ENCODE data around the gene GATB.
A peak's percentile ranks its signal among the peaks of the same experiment; 100 is the strongest.

GATB gene, protein sequence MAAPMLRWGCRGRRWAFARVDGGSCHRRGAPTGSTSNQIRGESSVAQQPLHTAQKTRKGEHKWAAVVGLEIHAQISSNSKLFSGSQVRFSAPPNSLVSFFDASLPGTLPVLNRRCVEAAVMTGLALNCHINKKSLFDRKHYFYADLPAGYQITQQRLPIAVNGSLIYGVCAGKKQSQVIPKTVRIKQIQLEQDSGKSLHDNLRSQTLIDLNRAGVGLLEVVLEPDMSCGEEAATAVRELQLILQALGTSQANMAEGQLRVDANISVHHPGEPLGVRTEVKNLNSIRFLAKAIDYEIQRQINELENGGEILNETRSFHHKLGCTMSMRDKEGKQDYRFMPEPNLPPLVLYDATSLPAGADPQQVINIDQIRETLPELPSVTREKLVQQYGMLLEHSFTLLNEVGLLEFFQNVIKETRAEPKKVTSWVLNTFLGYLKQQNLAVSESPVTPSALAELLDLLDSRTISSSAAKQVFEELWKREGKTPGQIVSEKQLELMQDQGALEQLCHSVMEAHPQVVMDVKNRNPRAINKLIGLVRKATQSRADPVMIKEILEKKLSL

DNA sequence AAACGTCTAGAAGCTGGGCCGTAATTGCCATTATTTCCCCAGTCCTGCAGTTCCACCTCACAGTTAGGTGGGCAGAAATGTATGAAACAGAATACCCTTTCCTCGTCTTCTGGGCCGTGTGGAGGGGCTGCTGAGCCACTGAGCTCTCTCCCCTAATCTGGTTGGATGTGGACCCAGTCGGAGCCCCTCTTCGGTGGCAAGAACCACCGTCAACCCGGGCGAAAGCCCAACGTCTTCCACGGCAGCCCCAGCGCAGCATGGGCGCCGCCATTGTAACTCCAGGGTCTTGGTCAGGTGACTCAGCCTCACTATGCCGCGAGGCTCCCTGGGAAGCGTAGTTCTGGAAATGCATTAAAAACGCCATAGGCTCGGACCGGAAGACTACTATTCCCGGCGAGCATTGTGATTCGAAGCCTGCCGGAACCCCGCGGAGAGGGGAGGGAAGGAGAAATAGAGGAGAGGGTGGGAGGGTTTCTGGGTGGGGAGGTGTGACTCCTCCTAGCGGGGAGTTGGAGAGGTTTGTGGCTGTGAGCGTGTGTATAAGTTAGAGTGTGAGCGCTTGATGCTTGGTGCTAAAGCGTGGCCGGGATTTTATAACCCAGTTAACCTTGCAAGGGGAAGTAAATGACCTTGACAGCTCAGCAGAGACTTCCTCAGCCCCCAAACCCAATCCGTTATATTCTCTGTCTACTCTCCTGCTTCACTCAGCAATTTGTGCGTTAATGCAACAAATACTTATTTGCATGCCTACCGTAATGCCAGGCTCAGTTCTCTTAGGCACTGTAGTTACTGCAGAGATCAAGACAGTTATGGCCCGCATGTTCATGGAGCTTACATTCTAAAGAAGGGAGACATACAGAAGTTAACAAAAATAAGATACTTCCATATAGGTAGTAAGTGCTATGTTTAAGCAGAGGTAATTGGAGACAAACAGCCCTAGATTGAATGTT, at the start of gene GATB:
Gene GATB (minus strand): TSS at position 296 of the 950 bp plus-strand sequence. CDS start 25 bp downstream, at position 271.
- intact Hi-C loops (cut with DNase I), result loop anchor here (5.0 kb wide), 1 partner anchor 44 kb away; no protein-coding TSS in a partner anchor
- peak; percentile 92 to 99 (median 96) for DNase-seq

DNA sequence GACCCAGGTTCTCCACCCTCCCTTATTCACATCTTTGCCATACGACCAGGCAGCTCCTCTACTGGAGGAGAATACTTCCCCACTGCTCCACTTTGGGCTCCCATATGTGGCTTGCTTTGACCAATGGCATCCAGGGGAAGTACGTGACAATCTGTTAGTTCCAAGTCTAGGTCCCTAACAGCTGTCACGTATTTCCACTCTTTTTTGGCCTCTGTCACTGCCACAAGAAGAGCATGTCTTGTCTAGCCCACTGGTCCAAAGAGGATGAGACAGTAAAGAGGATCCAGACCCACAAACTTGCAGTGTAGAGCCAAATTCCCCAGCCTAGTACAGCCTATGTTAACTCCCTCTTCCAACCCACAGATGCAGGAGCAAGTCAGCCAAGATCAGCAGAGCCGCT, 49.7 kb upstream of the GATB start:
- intact Hi-C loops (cut with DNase I), result no loop called here
- DNase-seq, result no peak

DNA sequence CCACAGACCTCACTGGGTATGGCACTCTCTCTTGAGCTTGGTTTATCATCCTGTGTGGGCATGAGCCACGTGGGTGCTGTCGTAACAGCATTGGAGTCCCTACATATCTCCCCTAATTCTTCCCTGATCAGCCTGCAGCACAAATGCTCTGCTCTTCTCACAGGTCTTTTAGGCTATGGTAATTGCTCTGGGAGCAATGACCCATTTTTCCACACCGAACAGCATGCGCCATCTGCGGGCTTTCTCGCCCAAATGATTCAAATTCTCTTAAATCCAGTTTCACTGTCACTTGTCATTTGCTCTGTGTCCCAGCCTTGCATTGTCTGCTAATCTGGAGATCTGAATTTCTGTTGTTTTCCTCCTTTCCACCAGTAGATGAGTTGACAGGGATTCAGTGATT, 48.9 kb upstream of the GATB start:
- intact Hi-C loops (cut with DNase I), result no loop called here
- DNase-seq, result peak in 1 of 10 donors; percentile 7

DNA sequence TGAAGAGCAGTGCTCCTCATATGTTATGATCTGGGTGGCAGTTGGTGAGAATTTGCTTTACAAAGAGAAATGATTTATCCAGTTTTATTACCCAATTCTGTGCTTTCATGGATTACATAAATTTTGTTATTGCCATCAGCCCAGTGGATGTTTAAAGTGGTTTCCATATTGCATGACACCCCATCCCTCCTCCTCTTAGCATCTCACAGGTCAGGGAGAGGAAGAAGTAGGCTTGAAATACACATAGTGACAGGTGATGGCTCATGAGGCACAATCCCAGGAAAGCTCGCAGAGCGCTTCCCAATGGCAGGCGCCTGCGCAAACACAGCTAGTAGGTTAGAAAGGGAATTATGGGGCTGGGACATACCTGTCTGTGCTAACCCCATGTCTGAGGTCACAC, 47.7 kb upstream of the GATB start:
- no peak for DNase-seq
- intact Hi-C loops (cut with DNase I), result no loop called here

DNA sequence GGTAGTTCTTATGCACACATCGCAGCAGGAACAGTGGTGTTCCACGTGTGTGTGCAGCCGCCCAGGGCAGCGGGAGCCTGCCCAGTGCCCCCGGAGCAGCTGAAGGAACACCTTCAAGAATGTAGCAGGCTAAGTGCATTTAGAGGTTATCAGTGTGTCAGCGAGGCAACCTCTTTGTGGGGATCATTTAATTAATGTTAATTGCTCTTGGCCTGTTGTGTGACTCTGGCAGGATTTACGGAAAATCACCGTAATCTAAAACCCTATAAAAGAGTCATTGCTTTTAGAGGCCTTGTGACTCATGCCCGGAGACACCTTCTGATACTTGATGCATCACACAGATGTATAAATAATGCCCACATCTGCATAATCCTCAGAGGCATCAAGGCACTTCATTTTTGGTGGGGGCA, 47.3 kb upstream of the GATB start:
- no peak for DNase-seq
- intact Hi-C loops (cut with DNase I), result no loop called here

DNA sequence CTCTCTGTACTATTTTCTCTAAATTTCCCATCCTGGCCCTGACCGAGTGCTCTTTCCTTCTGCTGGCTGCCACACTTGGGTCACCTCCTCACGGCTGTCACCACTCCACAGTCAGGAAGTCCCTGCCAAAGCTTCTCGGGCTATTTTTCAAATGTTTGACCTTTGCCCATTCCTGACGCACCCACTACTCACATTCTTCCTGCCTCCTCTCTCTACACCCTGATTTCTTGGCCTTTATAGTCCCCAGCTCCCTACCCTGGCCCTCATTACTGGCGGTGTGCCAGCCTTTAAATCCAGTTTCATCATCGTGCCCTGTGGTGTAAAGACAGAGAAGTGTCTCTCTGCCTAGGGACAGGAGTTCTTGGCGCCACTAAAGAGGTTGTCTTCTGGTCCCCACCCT, 46.4 kb upstream of the GATB start:
- no peak for DNase-seq
- intact Hi-C loops (cut with DNase I), result no loop called here

DNA sequence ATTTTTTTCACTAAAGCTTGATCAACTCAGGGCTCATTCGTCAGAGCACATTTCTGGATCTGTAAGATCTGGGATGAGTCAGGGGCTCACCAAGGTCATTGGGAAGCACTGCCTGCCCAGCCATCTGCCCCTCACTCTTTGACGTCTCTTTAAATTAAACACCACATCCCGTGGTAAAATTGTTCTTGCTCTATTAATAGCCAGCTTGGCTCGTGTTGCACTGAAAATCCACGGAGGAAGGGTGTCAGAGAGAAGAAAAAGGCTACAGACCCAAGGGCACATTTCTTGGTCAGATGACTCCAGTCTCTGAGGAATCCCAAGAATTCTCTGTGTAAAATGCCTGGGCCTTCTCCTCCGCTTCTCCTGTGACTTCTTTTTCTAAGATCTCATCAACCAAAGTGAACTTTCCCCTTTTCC, 45.7 kb upstream of the GATB start:
- intact Hi-C loops (cut with DNase I), result no loop called here
- no peak for DNase-seq

DNA sequence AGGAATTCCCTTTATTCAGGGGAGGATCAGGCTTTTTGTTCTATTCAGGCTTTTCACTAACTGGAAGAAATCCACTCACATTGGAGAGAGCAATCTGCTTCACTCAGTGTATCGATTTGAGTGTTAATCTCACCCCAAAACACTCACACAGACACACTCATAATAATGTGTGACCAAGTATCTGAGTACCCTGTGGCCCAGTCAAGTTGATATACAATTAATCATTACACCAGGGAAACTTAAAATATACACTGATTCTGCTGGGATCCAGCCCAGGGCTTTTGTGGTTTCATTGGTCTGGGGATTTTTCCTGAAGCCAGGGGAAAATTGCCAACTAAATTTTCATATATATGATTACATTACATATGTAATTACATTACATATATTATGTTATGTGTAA, 44.0 kb upstream of the GATB start:
- no peak for DNase-seq
- intact Hi-C loops (cut with DNase I), result no loop called here

DNA sequence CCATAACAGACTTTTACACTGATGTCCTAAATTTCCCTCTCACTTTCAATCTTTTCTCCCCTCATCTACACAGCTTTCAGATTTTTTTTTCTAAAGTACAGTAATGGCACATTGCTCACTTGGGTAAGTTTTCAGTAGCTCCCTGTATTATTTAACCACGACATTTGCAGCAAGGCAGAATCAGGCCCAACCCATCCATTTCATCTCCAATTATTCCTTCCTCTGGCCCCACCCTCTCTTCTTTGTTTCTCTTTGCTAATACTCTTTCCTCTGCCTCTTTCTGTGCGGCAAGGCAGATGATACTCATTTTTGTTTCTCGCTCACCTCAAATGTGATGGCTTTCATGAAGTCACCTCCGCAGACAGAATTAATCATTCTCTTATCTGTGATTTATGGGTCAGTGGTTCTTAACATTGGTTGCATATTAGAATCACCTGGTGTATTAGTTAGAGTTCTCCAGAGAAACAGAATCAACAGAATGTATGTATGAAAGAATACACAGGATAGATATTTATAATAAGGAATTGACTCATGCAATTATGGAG, 43.4 kb upstream of the GATB start:
- no peak for DNase-seq
- intact Hi-C loops (cut with DNase I), result no loop called here

DNA sequence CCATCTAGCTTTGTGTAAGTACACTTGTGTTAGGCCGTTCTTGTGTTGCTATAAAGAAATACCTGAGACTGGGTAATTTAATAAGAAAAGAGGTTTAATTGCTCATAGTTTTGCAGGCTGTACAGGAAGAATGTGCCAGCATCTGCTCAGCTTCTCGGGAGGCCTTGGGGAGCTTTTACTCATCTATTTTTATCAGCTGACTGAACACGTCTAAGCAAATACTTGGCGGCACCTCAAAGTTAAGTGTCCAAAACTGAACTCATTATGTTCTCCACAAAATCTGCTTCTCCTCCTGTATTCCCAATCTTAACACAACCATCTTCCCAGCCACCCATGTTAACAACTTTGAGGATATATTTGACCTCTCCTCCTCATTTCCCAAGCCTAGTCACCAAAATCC, 42.4 kb upstream of the GATB start:
- intact Hi-C loops (cut with DNase I), result no loop called here

DNA sequence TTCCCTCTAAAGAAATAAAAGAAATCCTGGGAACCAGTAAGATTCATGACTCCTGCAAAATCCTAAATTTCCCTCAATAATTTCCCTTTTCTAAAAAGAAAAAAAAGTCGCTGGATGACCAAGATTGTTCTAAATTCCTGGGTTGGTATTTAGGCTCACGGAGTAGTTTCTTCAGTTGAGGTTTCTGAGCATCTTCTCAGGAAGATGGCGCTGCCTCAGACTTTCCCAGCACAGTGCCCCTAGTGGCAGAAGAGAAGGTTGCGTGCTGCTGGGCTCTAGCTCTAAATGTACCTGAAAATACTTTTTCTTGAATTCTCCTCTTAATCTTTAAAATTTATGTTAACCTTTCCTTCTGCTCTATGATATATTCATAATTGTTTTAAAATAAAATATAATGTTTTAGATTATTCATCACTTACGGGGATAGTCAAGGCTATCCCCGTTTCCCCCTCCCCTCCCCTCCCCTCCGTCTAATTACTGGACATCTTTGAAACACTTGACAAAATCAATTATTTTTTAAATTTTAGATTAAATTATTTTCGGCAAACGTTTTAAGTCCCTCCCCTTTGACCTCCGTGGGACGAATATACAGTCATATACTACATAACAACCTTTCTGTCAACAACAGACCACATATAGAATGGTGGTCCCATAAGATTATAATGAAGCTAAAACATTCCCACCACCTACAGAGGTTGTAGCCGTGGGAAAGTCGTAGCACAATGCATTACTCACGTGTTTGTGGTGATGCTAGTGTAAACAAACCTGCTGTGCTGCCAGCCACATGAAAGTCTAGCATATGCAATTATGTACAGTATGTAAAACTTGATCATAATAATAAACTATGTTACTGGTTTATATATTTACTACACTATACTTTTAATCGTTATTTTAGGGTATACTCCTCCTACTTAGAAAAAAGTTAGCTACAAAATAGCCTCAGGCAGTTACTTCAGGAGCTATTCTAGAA, 41.0 kb upstream of the GATB start:
- intact Hi-C loops (cut with DNase I), result no loop called here
- DNase-seq, result peak in 2 of 10 donors; percentile 11 to 32

More for the DNA sequence above, 42.4 kb upstream of the GATB start:
- DNase-seq, result no peak

DNA sequence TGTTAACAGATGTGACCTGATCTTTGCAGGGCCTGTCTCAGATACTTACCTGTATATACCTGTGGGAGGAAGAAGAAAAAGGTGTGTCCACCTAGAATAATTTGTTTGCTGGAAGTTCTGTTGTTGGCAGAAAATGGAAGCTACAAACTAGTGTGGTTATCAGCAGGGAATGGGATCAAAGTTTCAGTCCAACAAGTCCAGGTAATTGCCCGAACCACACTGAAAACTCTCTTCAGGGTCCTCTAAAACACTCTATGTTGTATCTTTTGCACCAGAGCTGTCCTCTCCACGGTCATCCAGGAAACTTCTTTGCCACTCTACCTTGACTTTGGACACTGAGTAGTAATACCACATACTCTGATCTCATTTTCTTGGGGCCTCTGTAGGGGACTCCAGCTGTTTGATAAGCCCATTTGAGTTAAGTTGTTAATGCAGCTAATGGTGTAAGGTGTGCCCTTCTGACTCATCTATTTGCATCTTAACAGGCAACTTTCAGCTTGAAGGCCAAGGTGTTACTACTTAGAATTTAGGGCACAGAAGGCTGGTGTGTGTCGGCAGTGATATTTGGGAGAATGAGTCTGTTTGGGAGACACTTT, 38.7 kb upstream of the GATB start:
- no peak for DNase-seq

DNA sequence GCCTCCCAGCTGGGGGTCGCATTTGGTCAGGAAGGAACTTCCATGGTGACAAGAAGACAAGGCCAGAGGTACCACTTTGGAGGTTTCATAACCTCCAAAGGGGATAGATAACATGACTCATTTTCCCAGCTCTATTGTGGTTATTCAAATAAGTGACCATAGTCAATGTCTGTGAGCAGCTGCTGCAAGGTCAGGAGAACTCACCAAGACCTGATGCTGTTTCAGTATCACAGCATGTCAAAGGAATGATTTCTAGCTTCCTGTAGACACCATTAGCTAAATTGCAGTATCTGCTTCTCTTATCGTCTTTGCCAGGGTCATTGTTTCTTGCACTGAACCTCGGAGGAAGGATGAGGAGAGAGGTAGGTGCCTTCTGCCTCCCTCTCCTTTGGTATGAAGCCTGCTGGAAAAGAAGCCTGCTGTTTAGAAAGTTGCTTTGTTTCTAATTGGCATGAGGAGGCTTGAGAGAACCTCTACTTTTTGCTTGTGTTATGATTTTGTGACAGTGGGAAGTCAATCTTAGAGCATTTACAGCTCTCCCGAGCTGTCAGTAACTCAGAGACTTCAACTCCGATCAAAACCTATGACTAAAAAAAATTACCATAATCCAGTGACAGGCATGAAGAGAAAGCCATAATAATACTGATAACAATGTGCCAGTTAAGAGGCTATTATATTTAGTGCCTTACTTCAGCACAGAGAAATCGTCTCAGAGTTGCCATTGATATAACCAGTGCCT, 38.0 kb upstream of the GATB start:
- DNase-seq, result no peak
- intact Hi-C loops (cut with DNase I), result no loop called here

More for the DNA sequence above, 38.7 kb upstream of the GATB start:
- intact Hi-C loops (cut with DNase I), result no loop called here

DNA sequence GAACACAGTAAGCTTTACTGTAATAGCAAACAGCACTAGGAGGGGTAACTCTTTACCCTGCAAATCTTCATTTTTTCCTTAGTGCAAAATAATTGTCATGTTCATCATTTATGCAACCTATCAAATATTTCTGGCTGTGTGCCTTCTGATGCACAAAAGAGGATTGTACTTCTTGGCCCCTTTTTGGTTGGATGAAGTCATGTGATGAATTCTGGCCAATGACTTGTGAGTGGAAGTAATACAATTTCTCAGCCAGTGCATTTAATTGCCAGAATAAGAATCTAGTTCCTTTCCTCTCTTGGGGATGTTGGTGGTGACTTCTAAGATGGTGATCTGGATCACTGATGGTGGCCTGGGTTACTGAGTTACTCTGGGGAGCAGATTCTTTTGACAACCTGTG, 37.0 kb upstream of the GATB start:
- no peak for DNase-seq
- intact Hi-C loops (cut with DNase I), result no loop called here

DNA sequence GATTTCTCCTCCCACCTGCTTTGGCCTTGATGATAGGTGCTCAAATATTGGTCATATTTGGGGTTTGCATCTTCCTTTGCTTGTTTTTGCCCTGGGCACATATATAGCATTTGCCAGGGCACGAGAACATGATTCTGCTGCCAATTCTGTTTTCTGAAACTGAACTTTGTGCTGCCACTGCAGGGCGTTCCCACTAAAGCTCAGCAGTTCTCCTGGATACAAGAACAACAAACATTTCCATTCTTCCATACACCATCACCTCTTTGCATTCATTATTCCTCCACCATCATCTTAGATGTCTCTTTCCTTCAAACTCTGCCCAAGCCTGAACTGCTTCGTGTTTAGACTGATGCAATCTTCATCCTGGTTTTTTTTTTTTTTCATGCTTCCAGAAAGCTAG, 36.3 kb upstream of the GATB start:
- intact Hi-C loops (cut with DNase I), result no loop called here
- DNase-seq, result no peak

DNA sequence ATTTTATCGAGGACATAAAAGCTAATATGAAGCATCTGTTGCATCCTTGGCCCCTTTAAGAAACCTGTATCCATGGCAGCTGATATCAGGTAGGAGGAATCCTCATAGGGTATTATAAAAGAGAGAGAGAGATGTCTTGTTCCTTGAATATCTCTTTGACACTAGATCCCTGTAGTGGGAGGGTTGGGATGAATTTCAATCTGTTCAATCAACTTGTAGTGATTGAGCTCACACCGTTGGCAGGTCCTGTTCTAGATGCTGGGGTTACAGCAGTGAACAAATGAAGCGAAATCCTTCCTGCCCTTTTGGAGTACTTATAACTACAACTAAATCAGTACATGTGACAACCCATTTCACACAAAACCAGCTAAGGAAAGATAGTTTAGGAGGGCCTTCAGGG, 35.3 kb upstream of the GATB start:
- intact Hi-C loops (cut with DNase I), result no loop called here
- DNase-seq, result no peak

DNA sequence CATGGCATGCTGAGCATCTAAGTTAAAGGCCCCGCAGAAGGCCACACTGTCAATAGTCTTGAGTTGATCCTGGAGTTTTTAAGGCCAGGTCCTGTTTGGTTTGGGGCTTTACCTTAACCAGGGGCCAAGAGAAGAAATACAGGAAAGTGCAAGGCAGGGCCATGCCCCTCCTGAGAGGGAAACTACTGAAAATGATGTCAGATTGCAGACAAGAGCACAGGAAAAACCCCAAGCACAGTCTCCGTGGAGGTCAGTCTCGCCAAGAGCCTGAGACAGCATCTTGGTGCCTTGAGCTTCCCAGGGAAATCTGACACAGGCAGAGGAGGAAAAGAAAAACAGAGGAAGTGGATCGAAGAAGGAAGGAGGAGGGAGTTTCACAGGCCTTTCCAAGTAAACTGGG, 32.2 kb upstream of the GATB start:
- intact Hi-C loops (cut with DNase I), result no loop called here
- no peak for DNase-seq

DNA sequence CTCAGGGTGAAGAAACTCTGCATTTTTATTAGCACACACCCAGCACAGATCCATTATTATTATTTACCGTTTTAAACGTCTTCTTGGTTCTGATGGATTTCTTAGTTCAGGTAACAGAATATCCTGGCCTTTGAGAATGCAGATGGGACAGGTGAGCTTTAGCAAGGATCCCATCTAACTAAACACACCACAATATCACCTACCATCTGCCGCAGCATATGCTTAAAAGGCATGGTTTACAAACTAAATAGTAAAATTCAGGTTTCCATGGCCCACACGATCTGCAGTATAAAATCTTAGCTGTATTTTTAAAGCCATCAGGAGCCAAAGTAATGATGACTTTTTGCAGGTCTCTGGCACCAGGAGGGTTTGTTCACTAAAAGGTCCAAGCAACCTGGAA, 31.7 kb upstream of the GATB start:
- intact Hi-C loops (cut with DNase I), result no loop called here
- no peak for DNase-seq

DNA sequence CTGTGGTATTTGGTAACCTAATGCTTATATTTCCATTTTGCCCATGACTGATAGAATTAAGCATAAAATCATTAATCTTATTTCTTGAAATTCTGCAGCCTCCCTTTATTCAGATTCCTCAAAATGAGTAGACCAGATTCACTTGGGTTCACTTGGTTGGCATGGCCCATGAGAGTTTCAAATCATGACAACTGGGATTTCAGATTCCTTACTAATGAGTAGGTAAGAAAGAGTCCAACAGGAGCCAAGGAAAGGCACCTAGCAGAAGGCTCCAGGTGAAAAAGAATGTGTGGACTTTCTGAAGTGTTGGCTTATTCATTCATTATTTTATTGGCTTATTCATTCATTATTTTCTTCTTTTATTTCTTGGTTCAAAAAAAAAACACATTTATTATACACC, 27.2 kb upstream of the GATB start:
- DNase-seq, result no peak
- intact Hi-C loops (cut with DNase I), result no loop called here

Data from posterior cingulate gyrus (tissue), 11 donors.